HepG2 (cell line): ENCODE results near the gene FPGS. TPM values are rescaled to one million over a fixed set of nuclear protein-coding genes. Genes with fewer than 3 reads are reported as not detected.
A peak's percentile ranks its signal among the peaks of the same experiment; 100 is the strongest.

Source experiments
- ATRX ChIP-seq: sonication (generic); formaldehyde crosslinking; IDR thresholded peaks from 2 replicates; pipeline ENCODE4 v1.4.0; 2020; ENCODE audit warnings: missing genetic modification reagents, borderline replicate concordance
- KLF12 ChIP-seq: sonication (generic); formaldehyde crosslinking; IDR thresholded peaks from 2 replicates; pipeline ENCODE4 v1.4.0; 2020; ENCODE audit warnings: missing genetic modification reagents, borderline replicate concordance
- MBNL3 ChIP-seq: fragments of 250-450 bp; sonication (Bioruptor Pico); conservative IDR thresholded peaks from 2 replicates; pipeline ENCODE4 v1.8.0; 2022; ENCODE audit warnings: mild to moderate bottlenecking, inconsistent platforms
- MED8 ChIP-seq: sonication (generic); formaldehyde crosslinking; IDR thresholded peaks from 2 replicates; pipeline ENCODE4 v1.8.1; 2023; ENCODE audit warnings: mild to moderate bottlenecking, missing genetic modification reagents; ENCODE audit not compliant: insufficient replicate concordance
- MLLT10 ChIP-seq: sonication (generic); formaldehyde crosslinking; IDR thresholded peaks from 2 replicates; pipeline ENCODE4 v1.4.0; 2020; ENCODE audit warnings: missing genetic modification reagents
- NR1H2 ChIP-seq: sonication (generic); formaldehyde crosslinking; IDR thresholded peaks from 2 replicates; pipeline ENCODE4 v1.8.1; 2022; ENCODE audit warnings: low read depth, missing genetic modification reagents, borderline replicate concordance
- PCBP1 ChIP-seq: fragments of 200-400 bp; formaldehyde crosslinking; IDR thresholded peaks from 2 replicates; pipeline ENCODE4 v1.6.1; 2017; ENCODE audit warnings: mild to moderate bottlenecking, low read depth, low read length, borderline replicate concordance
- POLR2AphosphoS5 ChIP-seq: IDR thresholded peaks from 2 replicates; pipeline ENCODE4 v1.6.1; 2012; ENCODE audit warnings: low read depth, low read length
- RFXANK ChIP-seq: IDR thresholded peaks from 2 replicates; pipeline ENCODE4 v1.6.1; 2016
- SYNCRIP ChIP-seq: fragments of 200-400 bp; formaldehyde crosslinking; IDR thresholded peaks from 2 replicates; pipeline ENCODE4 v1.6.1; 2018; ENCODE audit warnings: mild to moderate bottlenecking, low read depth, low read length; ENCODE audit not compliant: insufficient read depth
- TCF7 ChIP-seq: sonication (generic); IDR thresholded peaks from 2 replicates; pipeline ENCODE4 v1.6.1; 2016; ENCODE audit warnings: antibody characterized with exemption, low read depth
- ZBTB4 ChIP-seq: sonication (generic); formaldehyde crosslinking; IDR thresholded peaks from 2 replicates; pipeline ENCODE4 v1.4.0; 2020; ENCODE audit warnings: missing genetic modification reagents, mild to moderate bottlenecking, borderline replicate concordance
- ZNF160 ChIP-seq: sonication (generic); formaldehyde crosslinking; IDR thresholded peaks from 2 replicates; pipeline ENCODE4 v1.8.0; 2022; ENCODE audit warnings: mild to moderate bottlenecking, inconsistent platforms, missing genetic modification reagents
- ZNF232 ChIP-seq: sonication (generic); formaldehyde crosslinking; IDR thresholded peaks from 2 replicates; pipeline ENCODE4 v1.4.0; 2020; ENCODE audit warnings: missing genetic modification reagents, borderline replicate concordance
- ZNF547 ChIP-seq: sonication (generic); formaldehyde crosslinking; IDR thresholded peaks from 2 replicates; pipeline ENCODE4 v1.5.1; 2020; ENCODE audit warnings: mild to moderate bottlenecking, missing genetic modification reagents
- ZNF589 ChIP-seq: sonication (generic); formaldehyde crosslinking; conservative IDR thresholded peaks from 2 replicates; pipeline ENCODE4 v1.8.0; 2022; ENCODE audit warnings: mild to moderate bottlenecking, moderate library complexity, missing genetic modification reagents
- polyA plus RNA-seq, 8 experiments: library from polyadenylated mRNA; depleted of rRNA in 3 of 8; stranded (reverse) in 7 of 8; unstranded in 1 of 8; fragments of >200 nt; fragmentation: Illumina TruSeq in 4 of 8; extraction: Trizol in 4 of 8; gene quantifications; 2 replicates each; pipeline versions ENCODE4 v1.2.1 to v1.2.3, GENCODE V29; 2011 to 2016; ENCODE audit warnings: low read depth in 4 of 8, missing spikeins in 1 of 8, mixed read lengths in 1 of 8; ENCODE audit not compliant: insufficient read depth in 1 of 8
- total RNA-seq, 5 experiments: library from RNA; depleted of rRNA; stranded (reverse); fragments of >200 nt; fragmentation: Illumina TruSeq; extraction: Trizol; gene quantifications; 2 replicates each; pipeline ENCODE4 v1.2.3, GENCODE V29; 2016; ENCODE audit warnings: low read depth in 1 of 5
- TF ChIP-seq, protein P1 (sequence below): sonication (generic); formaldehyde crosslinking; IDR thresholded peaks from 2 replicates; pipeline ENCODE4 v1.4.0; 2020; ENCODE audit warnings: missing genetic modification reagents
- TF ChIP-seq, protein P2 (sequence below): sonication (generic); formaldehyde crosslinking; IDR thresholded peaks from 2 replicates; pipeline ENCODE4 v1.9.0; 2022; ENCODE audit warnings: low read depth, missing genetic modification reagents

Gene FPGS
- total and polyA plus RNA-seq, 2 of the 13 experiments (the other 11 are each of a cell fraction or from before 2014, with no cell fraction given), result 35.6 to 36.8 TPM

- TF ChIP-seq ZNF547 (peak; percentile 88; the same call in 1 of the 2 replicates), TCF7 (no peak), PCBP1 (no peak), RFXANK (CRISPR knock-in tag) (no peak), ZBTB4 (CRISPR knock-in tag) (no peak), ZNF232 (CRISPR knock-in tag) (0 out of 2 replicates have a peak, but pooled peaks have one; percentile 5), MBNL3 (CRISPR knock-in tag) (no peak), MLLT10 (CRISPR knock-in tag) (no peak), KLF12 (CRISPR knock-in tag) (no peak), ZNF589 (no peak), SYNCRIP (no peak), NR1H2 (CRISPR knock-in tag) (0 out of 2 replicates have a peak, but pooled peaks have one; percentile 16), ZNF160 (CRISPR knock-in tag) (0 out of 2 replicates have a peak, but pooled peaks have one; percentile 53), MED8 (CRISPR knock-in tag) (peak; percentile 28), POLR2AphosphoS5 (peak; percentile 59), ATRX (CRISPR knock-in tag) (no peak)
- TF ChIP-seq, protein P1, sequence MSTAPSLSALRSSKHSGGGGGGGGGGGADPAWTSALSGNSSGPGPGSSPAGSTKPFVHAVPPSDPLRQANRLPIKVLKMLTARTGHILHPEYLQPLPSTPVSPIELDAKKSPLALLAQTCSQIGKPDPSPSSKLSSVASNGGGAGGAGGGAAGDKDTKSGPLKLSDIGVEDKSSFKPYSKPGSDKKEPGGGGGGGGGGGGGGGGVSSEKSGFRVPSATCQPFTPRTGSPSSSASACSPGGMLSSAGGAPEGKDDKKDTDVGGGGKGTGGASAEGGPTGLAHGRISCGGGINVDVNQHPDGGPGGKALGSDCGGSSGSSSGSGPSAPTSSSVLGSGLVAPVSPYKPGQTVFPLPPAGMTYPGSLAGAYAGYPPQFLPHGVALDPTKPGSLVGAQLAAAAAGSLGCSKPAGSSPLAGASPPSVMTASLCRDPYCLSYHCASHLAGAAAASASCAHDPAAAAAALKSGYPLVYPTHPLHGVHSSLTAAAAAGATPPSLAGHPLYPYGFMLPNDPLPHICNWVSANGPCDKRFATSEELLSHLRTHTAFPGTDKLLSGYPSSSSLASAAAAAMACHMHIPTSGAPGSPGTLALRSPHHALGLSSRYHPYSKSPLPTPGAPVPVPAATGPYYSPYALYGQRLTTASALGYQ (CRISPR knock-in tag), result no peak
- TF ChIP-seq, protein P2, sequence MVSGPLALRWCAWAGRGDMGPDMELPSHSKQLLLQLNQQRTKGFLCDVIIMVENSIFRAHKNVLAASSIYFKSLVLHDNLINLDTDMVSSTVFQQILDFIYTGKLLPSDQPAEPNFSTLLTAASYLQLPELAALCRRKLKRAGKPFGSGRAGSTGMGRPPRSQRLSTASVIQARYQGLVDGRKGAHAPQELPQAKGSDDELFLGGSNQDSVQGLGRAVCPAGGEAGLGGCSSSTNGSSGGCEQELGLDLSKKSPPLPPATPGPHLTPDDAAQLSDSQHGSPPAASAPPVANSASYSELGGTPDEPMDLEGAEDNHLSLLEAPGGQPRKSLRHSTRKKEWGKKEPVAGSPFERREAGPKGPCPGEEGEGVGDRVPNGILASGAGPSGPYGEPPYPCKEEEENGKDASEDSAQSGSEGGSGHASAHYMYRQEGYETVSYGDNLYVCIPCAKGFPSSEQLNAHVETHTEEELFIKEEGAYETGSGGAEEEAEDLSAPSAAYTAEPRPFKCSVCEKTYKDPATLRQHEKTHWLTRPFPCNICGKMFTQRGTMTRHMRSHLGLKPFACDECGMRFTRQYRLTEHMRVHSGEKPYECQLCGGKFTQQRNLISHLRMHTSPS, result no peak; the same call in 1 of the 2 replicates
Observed at GRCh38 chr9:127802576-127803443, at the start of gene FPGS (continued).
